Activated CD8-positive, alpha-beta memory T cell treated with anti-CD3 and anti-CD28 coated beads for 1 hour (primary cell): Measurements from ENCODE around the gene ASCC3.

Source experiments
- DNase-seq, 2 donors: peaks; one replicate each; pipeline ENCODE4 v3.0.0-alpha.2; 2020; ENCODE audit warnings: low read depth in 1 of 2; ENCODE audit errors: extremely low read depth in 1 of 2

The ASCC3 gene

DNA sequence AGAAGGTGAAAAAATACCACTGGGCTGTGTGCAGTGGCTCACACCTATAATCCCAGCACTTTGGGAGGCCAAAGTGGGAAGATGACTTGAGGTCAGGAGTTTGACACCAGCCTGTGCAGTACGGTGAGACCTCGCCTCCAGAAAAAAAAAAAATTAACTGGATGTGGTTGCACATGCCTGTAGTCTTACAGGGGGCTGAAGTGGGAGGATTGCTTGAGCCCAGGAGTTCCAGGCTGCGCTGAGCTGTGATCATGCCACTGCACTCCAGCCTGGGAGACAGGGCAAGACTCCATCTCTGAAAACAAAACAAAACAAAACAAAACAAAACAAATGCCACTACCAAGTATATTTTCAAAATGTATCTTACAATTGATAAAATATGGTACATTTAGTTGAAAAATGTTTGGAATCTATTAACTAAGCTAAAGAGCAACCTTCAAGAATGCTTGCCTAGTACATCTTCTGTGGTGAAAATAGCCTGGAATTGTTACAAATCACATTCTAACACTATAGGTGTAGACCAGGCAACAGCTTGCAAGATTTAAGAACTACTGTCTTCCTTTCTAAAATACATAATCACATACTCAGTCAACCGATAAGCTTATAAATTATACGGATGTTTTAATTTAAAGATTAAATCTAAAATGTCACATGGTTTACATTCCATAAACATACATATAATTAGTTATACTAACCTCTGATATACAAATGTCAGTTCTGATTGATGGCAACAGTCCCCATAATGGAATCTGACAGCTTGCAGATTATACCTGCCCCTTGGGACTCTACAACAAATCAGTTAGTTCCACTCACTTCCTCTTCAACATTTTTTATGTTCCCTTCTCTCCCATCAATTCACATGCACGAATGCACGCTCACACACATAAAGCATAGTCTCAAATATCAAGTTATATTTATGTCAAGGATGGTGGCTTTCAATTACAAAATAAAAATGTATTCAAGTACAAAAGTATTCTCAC is 150.8 kb downstream of the ASCC3 start:
- no peak for DNase-seq

DNA sequence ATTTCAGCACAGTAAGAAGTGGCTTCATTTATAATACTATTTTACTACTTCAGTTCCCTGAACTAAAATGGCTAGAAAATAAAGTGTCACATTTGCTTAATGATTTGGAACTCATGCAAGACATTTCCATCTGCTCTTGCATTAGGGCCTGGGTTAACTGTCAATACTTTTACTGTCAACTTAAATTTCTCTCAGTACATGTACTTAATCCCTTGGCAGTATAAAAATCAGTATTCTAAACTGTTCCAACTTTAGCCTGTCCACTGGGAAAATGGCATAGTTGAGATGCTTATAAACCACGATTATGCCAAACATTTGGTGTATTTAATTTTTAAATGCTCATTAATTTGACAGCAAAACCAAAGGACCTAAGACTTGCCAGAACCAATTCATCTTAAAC is 154.5 kb downstream of the ASCC3 start:
- DNase-seq, result no peak

DNA sequence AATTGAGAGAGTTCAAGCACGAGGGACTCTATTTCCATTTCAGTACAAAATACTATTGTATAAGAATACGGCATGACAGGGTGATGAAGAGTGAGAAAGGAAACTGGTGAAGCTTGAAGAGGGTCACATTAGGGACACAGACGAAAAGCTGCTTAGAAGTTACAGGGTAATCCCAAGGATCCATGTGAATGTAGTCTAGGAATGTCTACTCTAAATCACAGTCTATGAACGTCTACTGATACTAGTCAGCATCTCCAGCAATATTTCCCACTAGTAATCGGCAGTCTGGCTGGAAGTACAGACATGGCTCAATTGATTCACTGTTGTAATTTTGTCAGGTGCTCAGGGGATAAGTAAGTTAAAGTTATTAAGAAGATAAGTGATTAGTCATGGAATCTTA is 156.4 kb downstream of the ASCC3 start:
- DNase-seq, result no peak

DNA sequence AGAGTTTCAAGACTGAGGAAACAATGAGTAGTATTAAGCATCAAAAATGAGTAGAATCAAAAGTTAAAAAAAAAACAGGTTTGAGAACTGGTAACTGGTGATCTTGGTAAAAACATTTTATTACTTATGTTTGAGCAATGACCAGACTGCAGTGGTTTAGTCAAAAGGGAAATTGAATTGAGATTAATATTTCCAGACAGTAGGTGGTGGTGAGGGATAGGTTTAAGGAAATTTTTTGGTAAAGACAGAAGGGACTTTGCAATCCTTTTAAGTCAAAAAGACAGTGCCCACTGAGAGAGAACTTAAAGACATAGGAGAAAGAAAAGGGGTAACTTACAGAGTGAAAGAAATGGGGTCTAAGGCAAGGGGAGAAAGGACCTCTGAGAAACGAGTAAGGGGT is 156.9 kb downstream of the ASCC3 start:
- no peak for DNase-seq

DNA sequence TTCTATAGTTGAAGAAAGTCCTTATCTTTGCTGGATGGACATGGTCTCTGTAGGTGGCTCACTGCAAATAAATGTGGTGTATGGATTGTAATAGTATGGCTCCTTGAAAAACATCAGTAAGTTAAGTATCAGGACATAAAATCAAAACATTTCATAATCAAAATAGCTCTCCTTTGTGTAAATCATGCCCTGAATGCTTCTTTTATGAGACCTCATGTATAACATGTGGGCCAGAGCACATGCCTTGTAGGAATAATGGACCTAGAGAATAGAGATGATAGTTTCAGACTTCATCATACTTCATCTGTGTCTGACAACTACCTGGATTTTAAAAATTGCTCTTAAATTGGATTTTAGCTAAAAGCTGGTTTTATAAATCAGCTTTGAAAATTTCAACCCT is 159.9 kb downstream of the ASCC3 start:
- no peak for DNase-seq

DNA sequence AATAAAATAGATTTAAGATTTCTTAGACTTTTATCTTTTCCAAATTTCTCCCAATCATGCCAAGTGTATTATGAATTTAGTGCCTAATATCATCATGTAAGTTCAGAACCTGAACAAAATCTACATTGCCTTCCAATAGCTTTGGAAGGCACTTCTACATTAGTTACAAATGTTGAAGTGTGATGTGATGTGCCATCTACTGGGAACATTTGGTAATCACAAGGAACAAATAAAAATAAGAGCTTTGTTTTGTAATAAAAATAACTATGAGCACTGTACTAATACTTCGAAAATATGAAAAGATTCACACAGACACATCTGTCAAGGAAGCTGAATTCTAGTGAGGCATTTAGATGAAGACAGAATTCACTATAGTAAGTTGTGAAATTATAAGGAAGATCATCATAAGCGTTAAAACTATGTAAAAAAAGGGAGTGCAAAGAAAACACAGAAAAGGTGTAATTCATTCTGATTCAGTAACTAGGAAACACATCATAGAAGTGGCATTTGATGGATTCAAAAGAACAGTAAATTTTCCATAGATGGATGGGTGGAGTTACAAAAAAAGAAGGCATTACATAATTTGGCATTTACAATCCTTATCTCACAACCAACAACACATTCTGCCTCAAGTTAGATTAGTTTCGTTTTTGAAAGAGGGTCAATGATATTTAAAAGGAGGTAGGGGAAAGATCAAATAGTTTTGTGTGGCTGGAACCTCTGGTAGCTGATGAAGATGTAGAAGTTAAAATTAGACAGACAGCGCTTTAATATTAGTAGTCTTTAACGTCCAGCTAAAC is 161.0 kb downstream of the ASCC3 start:
- DNase-seq, result no peak

DNA sequence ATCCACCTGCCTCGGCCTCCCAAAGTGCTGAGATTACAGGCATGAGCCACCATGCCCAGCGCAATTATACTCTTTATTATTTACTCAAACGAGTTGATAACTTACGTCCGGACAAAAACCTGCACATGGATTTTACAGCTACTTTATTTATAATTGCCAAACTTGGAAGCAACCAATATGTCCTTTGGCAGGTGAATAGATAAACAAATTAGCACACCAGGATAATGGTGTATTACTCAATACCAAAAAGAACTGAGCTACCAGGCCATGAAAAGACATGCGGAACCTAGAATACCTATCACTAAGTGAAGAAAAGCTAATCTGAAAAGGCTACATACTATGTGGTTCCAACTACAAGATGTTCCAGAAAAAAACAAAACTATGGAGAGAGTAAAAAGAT is 168.1 kb downstream of the ASCC3 start:
- DNase-seq, result no peak

DNA sequence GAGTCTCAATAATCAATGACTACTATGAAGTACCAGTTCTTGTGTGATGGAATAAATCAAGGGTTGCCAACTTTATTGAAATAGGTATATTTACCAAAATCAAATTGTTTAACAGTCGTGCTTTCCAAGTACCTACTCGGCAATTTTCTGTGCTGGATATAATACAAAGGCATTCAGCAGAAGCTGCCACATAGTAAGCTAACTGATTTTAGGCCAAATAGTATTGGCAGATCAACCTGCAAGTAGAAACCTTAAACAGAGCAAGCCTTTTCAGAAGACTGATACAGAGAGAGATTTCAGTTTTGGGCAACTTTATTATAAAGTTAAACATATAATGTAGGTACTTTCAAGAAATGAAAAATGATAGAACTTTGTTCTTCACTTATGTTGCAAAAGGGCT is 174.6 kb downstream of the ASCC3 start:
- no peak for DNase-seq

DNA sequence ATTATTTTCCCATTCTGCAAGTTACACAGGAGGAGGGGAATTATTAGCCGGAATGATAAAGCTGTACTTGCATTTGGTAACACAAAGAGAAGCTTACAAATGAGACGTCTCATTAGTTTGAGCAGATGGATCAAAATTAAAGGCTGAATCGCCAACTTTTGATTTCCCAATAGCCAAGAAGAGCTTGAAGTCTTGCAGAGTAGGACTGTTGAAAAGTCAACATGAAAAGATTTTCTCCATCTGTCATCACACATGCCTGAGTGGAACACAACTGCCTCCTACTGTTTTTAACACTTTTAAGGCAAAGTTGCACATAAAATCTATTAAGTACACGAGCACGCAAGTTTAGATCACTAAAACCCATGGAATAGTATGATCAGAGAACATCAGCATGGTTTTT is 176.2 kb downstream of the ASCC3 start:
- no peak for DNase-seq

DNA sequence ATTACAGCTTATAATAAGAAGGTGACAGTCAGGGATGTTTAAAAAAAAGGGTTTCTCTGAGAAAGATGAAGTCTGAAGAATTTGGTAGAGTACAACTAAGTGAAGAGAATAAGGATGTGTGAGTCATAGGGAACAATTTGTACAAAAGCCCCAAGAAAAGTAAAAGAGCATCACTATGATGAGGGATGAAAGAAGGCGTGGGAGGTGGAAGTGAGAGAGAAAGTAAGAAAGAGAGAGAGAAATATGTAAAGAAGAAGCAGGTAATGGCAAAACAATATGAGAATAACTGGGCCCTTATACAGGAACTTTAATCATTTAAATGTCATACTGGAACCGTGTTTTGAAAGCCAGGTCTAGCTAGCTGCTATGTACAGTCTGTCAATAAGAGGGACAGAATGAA is 179.4 kb downstream of the ASCC3 start:
- DNase-seq, result no peak

DNA sequence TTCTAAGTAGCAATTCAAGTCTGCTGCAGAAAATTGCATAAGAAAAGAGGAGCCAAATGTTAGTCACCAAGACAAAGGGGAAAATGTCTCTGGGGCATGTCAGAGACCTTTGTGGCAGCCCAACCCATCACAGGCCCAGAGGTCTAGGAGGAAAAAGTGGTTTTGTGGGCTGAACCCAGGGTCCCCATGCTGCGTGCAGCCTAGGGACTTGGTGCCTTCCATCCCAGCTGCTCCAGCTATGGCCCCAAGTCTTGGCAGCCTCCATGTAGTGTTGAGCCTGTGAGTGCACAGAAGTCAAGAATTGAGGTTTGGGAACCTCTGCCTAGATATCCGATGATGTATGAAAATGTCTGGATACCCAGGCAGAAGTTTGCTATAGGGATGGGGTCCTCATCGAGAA is 181.1 kb downstream of the ASCC3 start:
- DNase-seq, result no peak

DNA sequence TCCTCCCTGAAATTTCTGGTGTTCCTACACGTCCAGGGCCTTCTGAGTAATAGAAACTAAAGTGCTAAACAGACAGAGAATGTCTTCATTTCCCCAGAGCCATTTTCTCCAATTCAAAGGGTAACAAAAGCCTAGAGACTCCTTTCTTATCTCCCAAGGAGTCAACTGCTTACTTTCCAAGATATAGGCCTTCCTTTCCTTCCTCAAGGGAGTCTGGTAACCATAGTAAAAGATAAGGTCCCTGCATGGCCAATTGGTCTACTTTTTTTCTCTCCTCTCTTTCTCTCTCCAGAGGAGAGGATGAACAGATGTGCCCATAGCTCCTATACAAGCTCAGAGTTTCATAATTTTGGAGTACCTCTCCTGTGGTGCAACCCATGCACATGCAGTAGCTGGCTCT is 185.7 kb downstream of the ASCC3 start:
- no peak for DNase-seq

DNA sequence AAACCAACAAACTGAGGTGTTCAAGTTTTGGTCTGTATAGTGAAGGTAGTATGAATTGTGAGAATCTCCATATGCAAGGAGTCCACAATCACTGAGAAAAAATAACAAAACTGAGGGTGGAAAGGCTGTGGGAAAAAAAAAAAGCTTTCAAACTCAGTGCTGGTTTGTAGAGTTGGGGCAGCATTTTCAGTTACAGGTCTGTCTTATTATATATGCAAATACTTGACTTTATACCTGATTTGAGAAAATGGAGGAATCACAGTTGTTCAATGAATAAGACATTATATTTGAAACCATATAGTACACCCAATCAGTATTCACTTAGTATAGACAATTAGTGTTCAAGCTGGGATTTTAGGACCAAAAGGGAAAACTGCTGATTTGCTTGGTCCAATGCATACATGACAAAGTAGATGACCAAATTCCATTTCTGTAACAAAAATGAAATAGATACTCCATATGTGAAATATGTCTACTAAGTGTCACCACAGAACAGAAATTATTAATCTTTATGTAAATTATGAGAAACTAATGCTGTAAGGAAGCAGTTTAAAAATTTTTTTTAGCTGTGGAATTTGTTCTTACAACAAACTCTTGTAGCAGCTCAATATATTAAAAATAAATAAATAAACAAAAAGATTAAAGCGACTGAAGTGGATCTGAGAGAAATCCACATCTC is 187.7 kb downstream of the ASCC3 start:
- DNase-seq, result no peak

DNA sequence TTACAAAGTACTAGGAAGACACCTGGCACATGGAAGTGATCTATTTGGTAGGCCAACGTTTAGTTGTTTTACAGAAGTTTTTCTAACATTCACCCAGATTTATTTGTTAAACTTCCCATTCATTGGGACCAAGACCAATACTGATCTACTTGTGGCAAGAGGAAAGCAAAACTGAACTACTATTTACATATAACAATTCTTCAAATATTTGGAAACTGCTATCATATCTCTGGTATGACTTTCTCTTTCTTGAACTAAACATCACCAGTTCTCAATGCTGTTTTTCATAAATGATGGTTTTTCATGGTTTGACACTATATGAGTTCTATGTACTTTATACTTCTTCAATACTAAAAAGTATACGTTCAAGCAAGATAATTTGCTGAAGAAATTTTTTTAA is 189.2 kb downstream of the ASCC3 start:
- no peak for DNase-seq

DNA sequence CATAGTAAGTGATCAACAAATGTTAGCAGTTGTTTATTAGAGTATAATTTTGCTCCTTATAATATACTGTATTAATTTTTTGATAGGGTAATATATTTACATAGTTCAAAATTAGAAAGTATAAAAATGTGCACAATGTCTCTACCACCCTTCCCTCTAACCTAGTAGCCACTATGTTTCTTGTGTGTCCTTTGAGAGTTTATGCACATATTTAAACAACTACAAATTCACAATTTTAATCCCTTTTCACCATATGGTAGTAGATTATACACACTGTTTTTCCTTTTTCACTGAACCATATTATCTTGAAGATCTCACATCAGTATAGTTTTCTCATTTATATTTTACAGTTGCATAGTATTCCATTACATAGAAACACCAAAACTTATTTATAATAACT is 194.9 kb downstream of the ASCC3 start:
- no peak for DNase-seq

DNA sequence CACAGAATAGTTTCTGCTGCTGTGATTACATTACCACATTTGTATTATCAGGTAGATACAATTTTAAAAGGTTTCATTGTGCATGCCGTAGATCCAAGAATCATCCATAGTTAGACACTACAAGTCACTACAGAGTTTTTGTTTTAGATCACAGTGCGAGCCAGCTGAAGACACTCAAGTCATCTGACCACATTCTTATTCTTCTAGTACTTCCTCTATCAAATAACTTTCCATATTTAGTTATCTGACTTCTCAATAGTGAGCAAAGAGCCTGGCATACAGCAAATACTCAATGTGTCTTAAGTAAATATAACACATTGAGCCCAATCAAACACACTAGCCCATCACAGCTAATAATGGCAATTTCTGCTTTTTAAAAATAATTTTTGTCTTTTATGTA is 195.4 kb downstream of the ASCC3 start:
- no peak for DNase-seq

DNA sequence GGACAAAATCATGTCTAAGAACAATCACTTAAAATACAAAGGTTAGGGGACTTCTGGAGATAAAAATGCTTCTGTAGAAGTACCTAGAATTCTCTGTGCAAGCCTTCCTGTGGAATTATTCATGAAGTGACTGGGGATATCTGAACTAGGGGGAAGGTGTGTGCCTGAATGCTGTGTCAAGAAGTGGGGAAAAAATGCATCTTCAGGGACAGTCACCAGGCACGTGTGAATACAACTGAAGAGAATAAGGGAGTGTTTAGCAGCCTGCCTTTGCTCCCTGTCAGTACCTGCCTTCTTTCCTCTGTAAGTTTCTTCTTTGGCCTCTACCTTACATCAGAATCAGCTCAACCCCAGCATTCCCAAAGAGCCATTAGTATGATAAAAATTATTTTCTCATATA is 201.0 kb downstream of the ASCC3 start:
- DNase-seq, result no peak

DNA sequence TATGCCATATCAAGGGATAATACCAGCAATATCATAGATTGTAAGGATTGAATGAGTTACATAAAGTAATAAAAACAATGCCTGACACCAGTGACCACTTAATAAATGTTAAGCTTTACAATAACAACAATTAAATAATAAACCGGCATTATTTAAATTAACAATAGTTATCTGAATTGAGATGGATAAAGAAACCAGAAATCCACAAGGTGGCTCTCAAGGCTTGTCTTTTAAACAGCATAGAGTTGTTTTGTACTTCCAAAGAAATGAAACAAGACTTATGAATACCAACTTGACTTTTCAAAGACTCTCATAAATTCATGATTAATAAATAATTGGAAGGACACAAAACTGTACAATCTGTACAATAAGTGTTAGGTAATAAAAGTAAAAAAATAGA is 203.1 kb downstream of the ASCC3 start:
- no peak for DNase-seq

DNA sequence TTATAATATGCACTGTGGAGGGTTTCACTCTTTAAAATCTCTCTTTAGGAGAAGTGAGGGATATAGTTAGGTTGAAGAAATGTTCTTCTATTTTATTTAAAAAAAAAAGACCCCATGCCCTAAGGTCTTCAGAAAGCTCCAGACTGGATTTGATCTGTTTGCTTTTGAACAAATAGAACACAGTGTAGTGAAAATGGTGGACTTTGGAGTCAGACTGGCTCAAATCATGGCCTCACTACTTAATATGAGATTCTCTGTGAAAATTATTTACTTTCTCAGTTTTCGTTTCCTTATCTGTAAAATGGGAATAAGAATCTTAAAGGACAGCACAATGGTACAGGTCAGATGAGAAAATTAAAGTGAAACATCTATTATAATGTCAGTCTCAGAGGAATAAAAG is 203.9 kb downstream of the ASCC3 start:
- no peak for DNase-seq

DNA sequence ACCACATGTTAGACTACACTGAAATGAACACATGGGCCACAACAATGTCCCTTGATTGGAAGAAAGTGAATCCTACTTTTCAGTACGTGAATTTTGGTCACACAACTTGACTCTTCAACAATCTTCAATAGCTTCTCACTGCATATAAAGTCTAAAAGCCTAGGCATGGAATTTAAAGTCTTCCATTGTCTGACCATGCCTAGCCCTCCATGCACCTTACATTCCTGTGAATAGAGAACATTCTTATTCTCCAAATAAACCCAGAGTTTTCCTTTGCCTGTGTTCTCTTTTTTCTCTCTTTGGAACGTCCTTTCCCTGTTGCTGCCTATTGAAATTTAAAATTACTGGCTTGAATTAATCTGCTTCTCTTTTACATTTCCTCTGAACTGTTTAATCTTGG is 207.5 kb downstream of the ASCC3 start:
- DNase-seq, result no peak

DNA sequence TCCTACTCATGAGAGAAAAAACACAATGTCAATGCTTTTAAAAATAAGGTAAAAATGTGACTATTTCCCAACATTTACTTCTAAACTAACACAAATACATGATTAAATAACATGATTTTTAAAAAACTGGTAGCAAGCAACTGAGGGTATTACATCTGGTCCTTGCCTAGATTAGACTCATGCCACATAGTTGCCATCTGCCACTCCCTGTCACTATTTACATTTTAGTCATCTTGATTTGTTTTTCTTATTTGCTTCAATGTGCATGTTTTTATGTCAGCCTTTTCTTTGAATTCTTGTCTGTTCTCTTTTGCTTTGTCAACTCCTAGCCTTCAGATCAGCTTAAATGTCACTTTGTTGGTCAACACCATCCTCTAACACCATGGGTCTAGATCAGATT is 209.4 kb downstream of the ASCC3 start:
- DNase-seq, result no peak

DNA sequence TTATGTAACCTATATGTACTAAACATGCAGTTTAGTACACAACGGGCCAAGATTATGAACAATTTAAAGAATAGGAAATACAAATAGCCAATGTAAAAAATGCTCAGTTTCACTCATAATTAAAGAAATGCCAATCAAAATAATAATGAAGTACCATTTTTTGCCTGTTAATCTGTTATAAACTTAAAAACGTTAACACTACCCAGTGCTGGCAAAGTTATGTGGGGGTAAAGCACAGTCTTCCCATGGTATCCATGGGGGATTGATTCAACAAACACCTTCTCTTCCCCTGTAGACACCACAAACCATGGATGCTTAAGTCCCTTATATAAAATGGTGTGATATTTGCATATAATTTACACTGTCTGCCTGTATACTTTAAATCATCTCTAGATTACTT is 211.1 kb downstream of the ASCC3 start:
- no peak for DNase-seq
